ENCODE results near the gene DNAJC16. TPM values are rescaled to one million over a fixed set of nuclear protein-coding genes. Genes with fewer than 3 reads are reported as not detected.

Gene DNAJC16
- total and polyA plus RNA-seq, 2 of the 13 experiments (the other 11 are each of a cell fraction or from before 2014, with no cell fraction given) = 11.4 to 15.4 TPM

DNA sequence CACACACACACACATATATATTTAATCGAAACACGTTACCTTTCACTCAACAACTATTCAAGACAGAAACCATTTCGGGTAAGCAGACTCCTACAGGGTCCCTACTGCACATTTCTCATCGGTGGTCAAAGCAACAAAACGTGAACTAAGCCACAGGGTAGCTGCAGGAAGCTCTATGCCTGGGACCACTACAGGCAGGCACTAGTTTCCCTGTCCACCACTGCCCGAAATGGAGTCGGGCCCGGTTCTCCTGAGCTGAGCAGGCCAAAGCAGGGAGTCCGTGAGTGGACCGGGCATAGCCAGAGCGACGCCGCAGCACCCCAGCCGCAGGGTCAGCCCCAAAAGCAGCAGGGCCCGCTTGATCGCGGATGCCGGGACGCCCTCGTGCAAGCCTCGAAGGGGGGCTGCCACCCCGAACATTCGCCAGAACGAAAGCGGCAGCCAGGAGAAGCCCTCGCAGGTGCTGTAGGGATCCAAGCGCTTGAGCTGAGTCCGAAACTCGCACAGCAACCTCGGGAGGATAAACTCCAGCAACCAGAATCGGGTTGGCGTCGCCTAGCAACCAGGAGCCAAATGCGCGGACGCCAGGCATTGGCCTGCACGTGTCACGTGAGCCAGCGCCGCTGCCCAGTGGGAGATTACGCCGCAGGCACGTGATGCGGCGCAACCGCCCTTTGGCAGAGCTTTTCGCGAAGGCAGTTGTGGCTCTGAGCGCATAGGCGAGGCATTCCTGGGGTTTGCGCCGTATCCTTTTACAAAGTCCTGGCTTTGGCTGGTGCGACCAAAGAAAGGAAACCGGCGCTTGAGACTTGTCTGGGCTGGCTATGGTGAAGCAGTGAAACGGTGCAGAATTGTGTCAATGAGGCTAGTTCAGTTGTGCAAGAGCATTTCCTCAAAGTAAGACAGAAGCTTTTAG, 76.7 kb downstream of the DNAJC16 start (continued):
- TF ChIP-seq, protein P1, sequence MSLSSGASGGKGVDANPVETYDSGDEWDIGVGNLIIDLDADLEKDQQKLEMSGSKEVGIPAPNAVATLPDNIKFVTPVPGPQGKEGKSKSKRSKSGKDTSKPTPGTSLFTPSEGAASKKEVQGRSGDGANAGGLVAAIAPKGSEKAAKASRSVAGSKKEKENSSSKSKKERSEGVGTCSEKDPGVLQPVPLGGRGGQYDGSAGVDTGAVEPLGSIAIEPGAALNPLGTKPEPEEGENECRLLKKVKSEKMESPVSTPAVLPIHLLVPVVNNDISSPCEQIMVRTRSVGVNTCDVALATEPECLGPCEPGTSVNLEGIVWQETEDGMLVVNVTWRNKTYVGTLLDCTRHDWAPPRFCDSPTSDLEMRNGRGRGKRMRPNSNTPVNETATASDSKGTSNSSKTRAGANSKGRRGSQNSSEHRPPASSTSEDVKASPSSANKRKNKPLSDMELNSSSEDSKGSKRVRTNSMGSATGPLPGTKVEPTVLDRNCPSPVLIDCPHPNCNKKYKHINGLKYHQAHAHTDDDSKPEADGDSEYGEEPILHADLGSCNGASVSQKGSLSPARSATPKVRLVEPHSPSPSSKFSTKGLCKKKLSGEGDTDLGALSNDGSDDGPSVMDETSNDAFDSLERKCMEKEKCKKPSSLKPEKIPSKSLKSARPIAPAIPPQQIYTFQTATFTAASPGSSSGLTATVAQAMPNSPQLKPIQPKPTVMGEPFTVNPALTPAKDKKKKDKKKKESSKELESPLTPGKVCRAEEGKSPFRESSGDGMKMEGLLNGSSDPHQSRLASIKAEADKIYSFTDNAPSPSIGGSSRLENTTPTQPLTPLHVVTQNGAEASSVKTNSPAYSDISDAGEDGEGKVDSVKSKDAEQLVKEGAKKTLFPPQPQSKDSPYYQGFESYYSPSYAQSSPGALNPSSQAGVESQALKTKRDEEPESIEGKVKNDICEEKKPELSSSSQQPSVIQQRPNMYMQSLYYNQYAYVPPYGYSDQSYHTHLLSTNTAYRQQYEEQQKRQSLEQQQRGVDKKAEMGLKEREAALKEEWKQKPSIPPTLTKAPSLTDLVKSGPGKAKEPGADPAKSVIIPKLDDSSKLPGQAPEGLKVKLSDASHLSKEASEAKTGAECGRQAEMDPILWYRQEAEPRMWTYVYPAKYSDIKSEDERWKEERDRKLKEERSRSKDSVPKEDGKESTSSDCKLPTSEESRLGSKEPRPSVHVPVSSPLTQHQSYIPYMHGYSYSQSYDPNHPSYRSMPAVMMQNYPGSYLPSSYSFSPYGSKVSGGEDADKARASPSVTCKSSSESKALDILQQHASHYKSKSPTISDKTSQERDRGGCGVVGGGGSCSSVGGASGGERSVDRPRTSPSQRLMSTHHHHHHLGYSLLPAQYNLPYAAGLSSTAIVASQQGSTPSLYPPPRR (CRISPR knock-in tag; IDR thresholded peaks at IDR 0.05; ENCODE audit: borderline replicate concordance) = no peak
- TF ChIP-seq TGIF2 (CRISPR knock-in tag; IDR thresholded peaks at IDR 0.05) (peak; percentile 86), ZNF292 (CRISPR knock-in tag; IDR thresholded peaks at IDR 0.05; ENCODE audit: borderline replicate concordance, low read depth) (peak; percentile 61; the same call in 1 of the 2 replicates), ISX (CRISPR knock-in tag; conservative IDR thresholded peaks at IDR 0.05) (no peak), ZNF317 (CRISPR knock-in tag; IDR thresholded peaks at IDR 0.05) (no peak; the same call in 1 of the 2 replicates), REXO4 (CRISPR knock-in tag; IDR thresholded peaks at IDR 0.05; ENCODE audit: borderline replicate concordance) (peak; percentile 62; the same call in 1 of the 2 replicates)
- TF ChIP-seq, protein P2, sequence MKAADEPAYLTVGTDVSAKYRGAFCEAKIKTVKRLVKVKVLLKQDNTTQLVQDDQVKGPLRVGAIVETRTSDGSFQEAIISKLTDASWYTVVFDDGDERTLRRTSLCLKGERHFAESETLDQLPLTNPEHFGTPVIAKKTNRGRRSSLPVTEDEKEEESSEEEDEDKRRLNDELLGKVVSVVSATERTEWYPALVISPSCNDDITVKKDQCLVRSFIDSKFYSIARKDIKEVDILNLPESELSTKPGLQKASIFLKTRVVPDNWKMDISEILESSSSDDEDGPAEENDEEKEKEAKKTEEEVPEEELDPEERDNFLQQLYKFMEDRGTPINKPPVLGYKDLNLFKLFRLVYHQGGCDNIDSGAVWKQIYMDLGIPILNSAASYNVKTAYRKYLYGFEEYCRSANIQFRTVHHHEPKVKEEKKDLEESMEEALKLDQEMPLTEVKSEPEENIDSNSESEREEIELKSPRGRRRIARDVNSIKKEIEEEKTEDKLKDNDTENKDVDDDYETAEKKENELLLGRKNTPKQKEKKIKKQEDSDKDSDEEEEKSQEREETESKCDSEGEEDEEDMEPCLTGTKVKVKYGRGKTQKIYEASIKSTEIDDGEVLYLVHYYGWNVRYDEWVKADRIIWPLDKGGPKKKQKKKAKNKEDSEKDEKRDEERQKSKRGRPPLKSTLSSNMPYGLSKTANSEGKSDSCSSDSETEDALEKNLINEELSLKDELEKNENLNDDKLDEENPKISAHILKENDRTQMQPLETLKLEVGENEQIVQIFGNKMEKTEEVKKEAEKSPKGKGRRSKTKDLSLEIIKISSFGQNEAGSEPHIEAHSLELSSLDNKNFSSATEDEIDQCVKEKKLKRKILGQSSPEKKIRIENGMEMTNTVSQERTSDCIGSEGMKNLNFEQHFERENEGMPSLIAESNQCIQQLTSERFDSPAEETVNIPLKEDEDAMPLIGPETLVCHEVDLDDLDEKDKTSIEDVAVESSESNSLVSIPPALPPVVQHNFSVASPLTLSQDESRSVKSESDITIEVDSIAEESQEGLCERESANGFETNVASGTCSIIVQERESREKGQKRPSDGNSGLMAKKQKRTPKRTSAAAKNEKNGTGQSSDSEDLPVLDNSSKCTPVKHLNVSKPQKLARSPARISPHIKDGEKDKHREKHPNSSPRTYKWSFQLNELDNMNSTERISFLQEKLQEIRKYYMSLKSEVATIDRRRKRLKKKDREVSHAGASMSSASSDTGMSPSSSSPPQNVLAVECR (CRISPR knock-in tag; IDR thresholded peaks at IDR 0.05; ENCODE audit: borderline replicate concordance) = peak; percentile 88
- TF ChIP-seq, protein P3, sequence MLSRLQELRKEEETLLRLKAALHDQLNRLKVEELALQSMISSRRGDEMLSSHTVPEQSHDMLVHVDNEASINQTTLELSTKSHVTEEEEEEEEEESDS (CRISPR knock-in tag; IDR thresholded peaks at IDR 0.05; ENCODE audit: borderline replicate concordance) = no peak
- TF ChIP-seq, protein P4, sequence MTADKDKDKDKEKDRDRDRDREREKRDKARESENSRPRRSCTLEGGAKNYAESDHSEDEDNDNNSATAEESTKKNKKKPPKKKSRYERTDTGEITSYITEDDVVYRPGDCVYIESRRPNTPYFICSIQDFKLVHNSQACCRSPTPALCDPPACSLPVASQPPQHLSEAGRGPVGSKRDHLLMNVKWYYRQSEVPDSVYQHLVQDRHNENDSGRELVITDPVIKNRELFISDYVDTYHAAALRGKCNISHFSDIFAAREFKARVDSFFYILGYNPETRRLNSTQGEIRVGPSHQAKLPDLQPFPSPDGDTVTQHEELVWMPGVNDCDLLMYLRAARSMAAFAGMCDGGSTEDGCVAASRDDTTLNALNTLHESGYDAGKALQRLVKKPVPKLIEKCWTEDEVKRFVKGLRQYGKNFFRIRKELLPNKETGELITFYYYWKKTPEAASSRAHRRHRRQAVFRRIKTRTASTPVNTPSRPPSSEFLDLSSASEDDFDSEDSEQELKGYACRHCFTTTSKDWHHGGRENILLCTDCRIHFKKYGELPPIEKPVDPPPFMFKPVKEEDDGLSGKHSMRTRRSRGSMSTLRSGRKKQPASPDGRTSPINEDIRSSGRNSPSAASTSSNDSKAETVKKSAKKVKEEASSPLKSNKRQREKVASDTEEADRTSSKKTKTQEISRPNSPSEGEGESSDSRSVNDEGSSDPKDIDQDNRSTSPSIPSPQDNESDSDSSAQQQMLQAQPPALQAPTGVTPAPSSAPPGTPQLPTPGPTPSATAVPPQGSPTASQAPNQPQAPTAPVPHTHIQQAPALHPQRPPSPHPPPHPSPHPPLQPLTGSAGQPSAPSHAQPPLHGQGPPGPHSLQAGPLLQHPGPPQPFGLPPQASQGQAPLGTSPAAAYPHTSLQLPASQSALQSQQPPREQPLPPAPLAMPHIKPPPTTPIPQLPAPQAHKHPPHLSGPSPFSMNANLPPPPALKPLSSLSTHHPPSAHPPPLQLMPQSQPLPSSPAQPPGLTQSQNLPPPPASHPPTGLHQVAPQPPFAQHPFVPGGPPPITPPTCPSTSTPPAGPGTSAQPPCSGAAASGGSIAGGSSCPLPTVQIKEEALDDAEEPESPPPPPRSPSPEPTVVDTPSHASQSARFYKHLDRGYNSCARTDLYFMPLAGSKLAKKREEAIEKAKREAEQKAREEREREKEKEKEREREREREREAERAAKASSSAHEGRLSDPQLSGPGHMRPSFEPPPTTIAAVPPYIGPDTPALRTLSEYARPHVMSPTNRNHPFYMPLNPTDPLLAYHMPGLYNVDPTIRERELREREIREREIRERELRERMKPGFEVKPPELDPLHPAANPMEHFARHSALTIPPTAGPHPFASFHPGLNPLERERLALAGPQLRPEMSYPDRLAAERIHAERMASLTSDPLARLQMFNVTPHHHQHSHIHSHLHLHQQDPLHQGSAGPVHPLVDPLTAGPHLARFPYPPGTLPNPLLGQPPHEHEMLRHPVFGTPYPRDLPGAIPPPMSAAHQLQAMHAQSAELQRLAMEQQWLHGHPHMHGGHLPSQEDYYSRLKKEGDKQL (CRISPR knock-in tag; IDR thresholded peaks at IDR 0.05; ENCODE audit: low read depth) = peak; percentile 48; the same call in 1 of the 2 replicates
- TF ChIP-seq, protein P5, sequence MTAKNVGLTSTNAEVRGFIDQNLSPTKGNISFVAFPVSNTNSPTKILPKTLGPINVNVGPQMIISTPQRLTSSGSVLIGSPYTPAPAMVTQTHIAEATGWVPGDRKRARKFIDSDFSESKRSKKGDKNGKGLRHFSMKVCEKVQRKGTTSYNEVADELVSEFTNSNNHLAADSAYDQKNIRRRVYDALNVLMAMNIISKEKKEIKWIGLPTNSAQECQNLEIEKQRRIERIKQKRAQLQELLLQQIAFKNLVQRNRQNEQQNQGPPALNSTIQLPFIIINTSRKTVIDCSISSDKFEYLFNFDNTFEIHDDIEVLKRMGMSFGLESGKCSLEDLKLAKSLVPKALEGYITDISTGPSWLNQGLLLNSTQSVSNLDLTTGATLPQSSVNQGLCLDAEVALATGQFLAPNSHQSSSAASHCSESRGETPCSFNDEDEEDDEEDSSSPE (CRISPR knock-in tag; IDR thresholded peaks at IDR 0.05) = peak; percentile 94

All from HepG2 (cell line).